Measurements from ENCODE around the gene CLEC16A.
"Not testable (repeated sequence)": the region's sequence is repeated elsewhere in the genome, so short reads cannot be mapped to it uniquely, and the experiment has no call there.

CLEC16A gene

GRCh38 chr16:10939649-10940234, 4.6 kb upstream of the CLEC16A start:
- DNase-seq = no peak

- no peak for DNase-seq
Observed at GRCh38 chr16:10940501-10941079, 3.8 kb upstream of the CLEC16A start.

- no peak for DNase-seq
Observed at GRCh38 chr16:10941127-10941933, 3.0 kb upstream of the CLEC16A start.

- not testable (repeated sequence) for DNase-seq
Observed at GRCh38 chr16:10941935-10942351, 2.4 kb upstream of the CLEC16A start.

DNA sequence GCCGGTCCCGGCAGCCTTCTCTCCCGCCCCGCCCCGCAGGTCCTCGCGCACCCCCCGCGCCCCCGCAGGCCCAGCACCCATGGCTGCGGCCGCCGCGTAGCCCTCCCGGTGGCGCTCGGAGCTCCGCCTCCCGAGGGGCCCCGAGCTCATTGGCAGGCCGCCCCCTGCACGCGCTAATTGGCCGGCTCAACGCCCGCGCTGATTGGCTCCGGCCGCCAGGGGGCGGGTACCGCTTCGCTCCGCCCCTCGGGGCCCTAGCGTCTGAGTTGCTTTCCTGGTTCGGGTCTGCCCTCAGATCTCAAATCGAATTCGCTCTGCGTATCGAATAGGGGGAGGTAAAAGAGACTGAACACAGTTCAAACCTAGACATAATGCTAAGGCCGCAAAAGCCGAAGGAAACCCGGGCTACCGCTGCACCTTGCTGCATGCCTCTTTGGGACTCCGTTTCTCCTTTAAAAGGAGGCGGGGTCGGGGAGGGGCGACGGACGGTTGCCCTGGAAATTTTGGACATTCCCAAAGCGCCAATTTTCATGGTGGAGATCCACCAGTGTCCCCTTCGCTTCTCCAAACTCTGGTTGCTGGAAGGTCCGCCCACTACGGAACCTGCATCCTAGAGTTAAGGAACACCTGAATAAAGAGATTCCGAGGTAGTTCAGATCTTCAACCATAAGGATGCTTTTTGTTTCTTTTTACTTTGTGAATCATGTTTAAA, 1.9 kb upstream of the CLEC16A start, which contains the start of gene DEXI:
Gene DEXI (minus strand): TSS at position 117 of the 712 bp plus-strand sequence. CDS start 463 bp downstream, outside the sequence.
- peak; percentile 93 to 96 for DNase-seq

DNA sequence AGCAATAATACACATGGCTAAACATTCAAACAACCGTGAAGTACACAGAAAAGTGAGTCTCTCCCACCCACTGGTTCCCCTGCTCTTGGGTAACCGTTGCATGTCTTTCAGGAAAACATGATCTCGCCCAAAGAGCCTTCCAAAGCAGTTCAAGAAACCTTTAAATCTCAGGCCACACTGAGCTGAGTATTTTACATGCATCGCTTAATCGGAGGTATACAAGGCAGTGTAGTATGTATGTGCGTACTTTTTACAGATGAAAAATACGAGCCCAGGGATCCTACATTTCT, 1.4 kb upstream of the CLEC16A start:
- DNase-seq = no peak

GRCh38 chr16:10945065-10945787, 862 bp downstream of the CLEC16A start:
- DNase-seq = no peak

- no peak for DNase-seq
Observed at GRCh38 chr16:10946308-10946707, 1.9 kb downstream of the CLEC16A start.

DNA sequence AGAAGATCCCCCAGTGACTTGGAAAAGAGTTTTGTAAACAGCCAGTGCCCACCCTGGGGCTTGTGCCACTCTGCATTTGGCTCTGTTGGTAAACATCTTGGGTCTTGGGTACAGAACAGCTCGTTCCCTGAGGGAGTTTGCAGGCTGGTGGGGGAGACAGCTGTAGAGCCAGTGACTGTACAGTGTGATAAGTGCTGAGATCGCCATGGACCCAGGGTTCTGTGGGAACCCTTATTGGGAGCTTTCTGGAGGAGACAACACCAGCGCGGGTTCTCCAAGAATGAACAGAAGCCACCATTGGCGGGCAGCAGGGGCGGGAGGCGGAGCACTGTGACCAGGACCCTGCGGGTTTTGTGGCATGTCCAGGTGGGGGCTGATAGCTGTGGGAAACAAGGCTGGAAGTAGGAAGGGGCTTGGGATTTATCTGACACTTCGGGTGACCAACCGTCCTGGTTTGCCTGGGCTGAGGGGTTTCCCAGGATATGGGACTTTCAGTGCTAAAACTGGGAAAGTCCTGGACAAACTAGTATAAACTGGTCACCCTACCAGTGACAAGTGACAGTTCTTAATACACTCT, 2.9 kb downstream of the CLEC16A start:
- no peak for DNase-seq

- peak; percentile 58 to 74 for DNase-seq
Observed at GRCh38 chr16:10949424-10949970, 5.1 kb downstream of the CLEC16A start.

GRCh38 chr16:10950393-10950792, 6.0 kb downstream of the CLEC16A start:
- DNase-seq = no peak

- no peak for DNase-seq
Observed at GRCh38 chr16:10951026-10951425, 6.7 kb downstream of the CLEC16A start.

DNA sequence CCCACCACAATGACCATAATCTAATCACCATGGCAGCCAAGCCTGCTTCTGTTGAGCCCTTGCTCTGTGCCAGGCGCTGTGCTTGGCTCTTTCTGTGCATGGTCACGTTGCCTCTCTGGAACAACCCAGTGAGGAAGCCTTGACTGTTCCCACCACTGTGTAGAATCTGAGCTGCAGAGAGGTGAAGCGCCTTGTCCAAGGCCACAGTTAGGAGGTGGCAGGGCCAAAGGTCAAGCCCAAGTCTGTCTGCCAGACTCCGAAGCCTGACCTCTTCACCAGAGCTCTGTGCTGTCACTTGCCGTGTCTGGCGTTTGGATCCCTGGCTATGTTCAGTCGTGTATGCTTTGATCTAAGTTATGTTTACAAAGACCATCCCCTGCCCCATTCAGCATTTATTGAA, 10.5 kb downstream of the CLEC16A start:
- no peak for DNase-seq

DNA sequence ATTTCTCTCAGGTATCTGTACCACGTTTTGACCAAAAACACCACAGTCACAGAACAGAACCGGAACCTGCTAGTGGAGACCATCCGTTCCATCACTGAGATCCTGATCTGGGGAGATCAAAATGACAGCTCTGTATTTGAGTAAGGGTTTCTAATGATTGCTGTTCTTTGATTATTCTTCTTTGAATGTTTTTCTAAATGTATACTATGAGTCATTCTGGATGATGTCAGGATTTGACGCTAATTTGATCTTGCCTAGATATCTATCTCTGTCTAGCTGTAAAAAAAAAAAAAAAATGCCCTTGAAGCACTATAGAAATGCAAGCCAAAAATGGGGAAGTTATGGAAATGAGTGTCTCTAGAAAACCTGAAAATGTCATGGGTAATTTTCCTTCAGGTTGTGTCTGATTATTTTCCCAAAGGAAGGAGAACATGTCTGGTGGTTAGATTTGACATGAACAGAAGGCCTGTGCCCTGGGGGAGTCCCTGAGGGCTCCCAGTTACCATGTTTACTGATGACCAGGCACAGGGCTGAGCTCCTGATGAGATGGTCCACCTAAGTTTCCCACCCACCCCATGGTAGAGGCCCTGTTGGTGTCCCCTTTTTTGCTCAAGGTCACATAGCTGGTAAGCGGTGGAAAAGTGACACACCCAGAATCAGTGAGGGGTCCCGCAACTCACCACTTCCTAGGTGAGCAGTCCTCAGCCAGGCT, 13.6 kb downstream of the CLEC16A start:
- peak in 1 of 2 donors; percentile 14 for DNase-seq

- no peak for DNase-seq
Observed at GRCh38 chr16:10959161-10959560, 14.8 kb downstream of the CLEC16A start.

GRCh38 chr16:10961231-10961630, 16.9 kb downstream of the CLEC16A start:
- no peak for DNase-seq

DNA sequence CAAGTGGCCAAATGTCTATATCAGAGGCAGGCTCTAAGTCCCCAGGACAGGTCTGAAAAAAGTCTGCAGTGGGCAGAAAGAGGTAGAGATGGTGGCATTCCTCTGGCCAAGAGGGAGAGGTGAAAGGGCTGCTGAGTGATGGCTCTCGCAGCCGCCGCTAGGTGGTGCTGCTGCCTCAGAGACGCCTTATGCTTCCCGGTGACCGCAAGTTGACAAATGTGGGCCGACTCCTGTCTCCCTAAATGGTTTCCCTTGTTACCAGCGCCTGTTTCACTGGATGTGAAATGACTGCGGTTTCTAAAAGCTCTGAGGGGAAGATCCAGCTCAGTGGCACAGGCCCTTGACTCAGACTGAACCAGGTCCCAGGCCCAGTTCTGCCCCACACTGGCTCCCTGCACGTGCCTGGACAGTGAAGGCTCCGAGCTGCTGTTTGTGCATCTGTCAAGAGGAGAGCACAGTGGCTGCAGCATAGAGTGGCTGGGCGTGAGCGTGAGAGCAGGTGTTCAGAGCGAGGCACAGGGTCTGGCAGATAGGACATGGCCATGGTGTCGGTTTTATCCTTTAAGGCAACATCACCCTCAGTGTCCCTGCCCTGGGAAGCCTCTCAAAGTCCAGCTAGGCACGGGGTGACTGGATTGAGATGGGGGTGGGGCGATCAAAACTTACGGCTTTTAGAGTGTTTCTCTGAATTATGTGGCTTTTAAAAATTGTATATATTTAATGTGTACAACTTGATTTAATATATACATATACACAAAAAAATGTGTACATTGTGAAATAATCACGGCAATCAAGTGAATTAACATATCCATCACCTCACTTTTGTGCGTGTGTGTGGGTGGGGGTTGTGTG, 19.9 kb downstream of the CLEC16A start:
- peak; percentile 77 to 83 for DNase-seq

- DNase-seq = peak; percentile 47 to 78
Observed at GRCh38 chr16:10964891-10965326, 20.5 kb downstream of the CLEC16A start.

GRCh38 chr16:10965440-10966061, 21.2 kb downstream of the CLEC16A start:
- DNase-seq = peak; percentile 36 to 53

DNA sequence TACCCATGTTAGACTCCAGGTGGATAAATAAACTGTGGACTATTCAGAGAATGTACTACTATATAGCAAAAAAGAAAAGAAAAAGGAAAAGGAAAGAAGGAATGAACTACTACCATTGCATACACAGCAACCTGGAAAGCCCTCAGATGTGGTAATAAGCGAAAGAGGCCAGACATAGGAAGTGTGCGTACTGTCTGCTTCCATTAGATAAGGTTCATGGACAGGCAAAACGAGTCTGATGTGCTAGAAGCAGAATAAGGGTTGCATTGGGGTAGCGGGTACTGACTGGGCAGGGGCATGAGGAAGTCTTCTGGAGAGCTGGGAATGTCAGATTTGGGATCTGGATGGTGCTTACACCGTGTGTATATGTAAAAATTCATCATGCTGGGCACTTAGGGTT, 21.8 kb downstream of the CLEC16A start:
- no peak for DNase-seq
